H9 (cell line): ENCODE results near the gene OTUB2. TPM values are rescaled to one million over a fixed set of nuclear protein-coding genes. Genes with fewer than 3 reads are reported as not detected.

Experiments
- DNase-seq: peaks from one replicate; pipeline ENCODE4 v3.0.0-alpha.2; 2017
- H2AFZ ChIP-seq: one replicate; pipeline ENCODE4 v1.6.1; 2013; ENCODE audit warnings: mild to moderate bottlenecking, low read length, control low read depth, moderate library complexity
- H2AK5ac ChIP-seq: 2 replicates; pipeline ENCODE4 v1.6.1; 2013; ENCODE audit warnings: low read length, control low read depth, mixed read lengths; ENCODE audit not compliant: insufficient read length
- H2BK120ac ChIP-seq: one replicate; pipeline ENCODE4 v1.6.1; 2013; ENCODE audit warnings: low read depth, mild to moderate bottlenecking, low read length, control low read depth, inconsistent platforms; ENCODE audit not compliant: poor library complexity, severe bottlenecking
- H2BK12ac ChIP-seq: 2 replicates; pipeline ENCODE4 v1.6.1; 2013; ENCODE audit warnings: low read length, control low read depth, mixed read lengths, low read depth; ENCODE audit not compliant: insufficient read length
- H2BK15ac ChIP-seq: 2 replicates; pipeline ENCODE4 v1.6.1; 2013; ENCODE audit warnings: low read depth, low read length, control low read depth
- H2BK20ac ChIP-seq: one replicate; pipeline ENCODE4 v1.6.1; 2013; ENCODE audit warnings: low read depth, mild to moderate bottlenecking, low read length, control low read depth, inconsistent platforms; ENCODE audit not compliant: poor library complexity, severe bottlenecking
- H2BK5ac ChIP-seq: 2 replicates; pipeline ENCODE4 v1.6.1; 2013; ENCODE audit warnings: low read length, control low read depth, mixed read lengths; ENCODE audit not compliant: insufficient read length
- H3K14ac ChIP-seq: 2 replicates; pipeline ENCODE4 v1.6.1; 2013; ENCODE audit warnings: low read length, control low read depth; ENCODE audit not compliant: insufficient read depth
- H3K18ac ChIP-seq: 2 replicates; pipeline ENCODE4 v1.6.1; 2013; ENCODE audit warnings: low read depth, mild to moderate bottlenecking, mixed read lengths, low read length, control low read depth; ENCODE audit not compliant: insufficient read length
- H3K23ac ChIP-seq: 2 replicates; pipeline ENCODE4 v1.6.1; 2013; ENCODE audit warnings: low read length, control low read depth, mixed read lengths, low read depth; ENCODE audit not compliant: insufficient read length
- H3K23me2 ChIP-seq: 2 replicates; pipeline ENCODE4 v1.6.1; 2013; ENCODE audit warnings: low read depth, mild to moderate bottlenecking, mixed read lengths, low read length, control low read depth; ENCODE audit not compliant: insufficient read length, poor library complexity, severe bottlenecking
- H3K27ac ChIP-seq: 2 replicates; pipeline ENCODE4 v1.5.1; 2013; ENCODE audit warnings: low read length, control low read depth, mixed read lengths, low read depth; ENCODE audit not compliant: insufficient read length
- H3K27me3 ChIP-seq: 2 replicates; pipeline ENCODE4 v1.6.1; 2013; ENCODE audit warnings: low read length, control low read depth, inconsistent platforms; ENCODE audit not compliant: insufficient read depth
- H3K4ac ChIP-seq: 2 replicates; pipeline ENCODE4 v1.6.1; 2013; ENCODE audit warnings: low read depth, mild to moderate bottlenecking, control low read depth, inconsistent platforms, low read length, moderate library complexity
- H3K4me1 ChIP-seq: 2 replicates; pipeline ENCODE4 v1.6.1; 2013; ENCODE audit warnings: low read length, control low read depth, inconsistent platforms; ENCODE audit not compliant: insufficient read depth
- H3K4me2 ChIP-seq: 2 replicates; pipeline ENCODE4 v1.6.1; 2013; ENCODE audit warnings: low read length, control low read depth, mixed read lengths; ENCODE audit not compliant: insufficient read length, insufficient read depth
- H3K56ac ChIP-seq: 2 replicates; pipeline ENCODE4 v1.6.1; 2013; ENCODE audit warnings: low read depth, mild to moderate bottlenecking, mixed read lengths, low read length, control low read depth; ENCODE audit not compliant: insufficient read length
- H3K79me1 ChIP-seq: 2 replicates; pipeline ENCODE4 v1.6.1; 2013; ENCODE audit warnings: low read depth, mild to moderate bottlenecking, moderate library complexity, low read length, control low read depth, inconsistent platforms; ENCODE audit not compliant: insufficient read depth, poor library complexity, severe bottlenecking
- H3K79me2 ChIP-seq: 2 replicates; pipeline ENCODE4 v1.6.1; 2013; ENCODE audit warnings: low read length, control low read depth, inconsistent platforms; ENCODE audit not compliant: insufficient read depth
- H3K9ac ChIP-seq: 2 replicates; pipeline ENCODE4 v1.6.1; 2013; ENCODE audit warnings: low read length, control low read depth, mixed read lengths; ENCODE audit not compliant: insufficient read length; ENCODE audit errors: extremely low read depth
- H3K9me3 ChIP-seq: one replicate; pipeline ENCODE4 v1.6.1; 2013; ENCODE audit warnings: low read depth, low read length, inconsistent platforms; ENCODE audit not compliant: control insufficient read depth
- H3T11ph ChIP-seq: one replicate; pipeline ENCODE4 v1.6.1; 2013; ENCODE audit warnings: mild to moderate bottlenecking, low read length, control low read depth, inconsistent platforms
- H4K20me1 ChIP-seq: one replicate; pipeline ENCODE4 v1.6.1; 2013; ENCODE audit not compliant: control insufficient read depth, insufficient read length, insufficient read depth
- H4K5ac ChIP-seq: 2 replicates; pipeline ENCODE4 v1.6.1; 2013; ENCODE audit warnings: low read depth, mild to moderate bottlenecking, mixed read lengths, low read length, control low read depth; ENCODE audit not compliant: insufficient read length
- H4K8ac ChIP-seq: replicated peaks from 2 replicates; pipeline ENCODE4 v1.6.1; 2013; ENCODE audit warnings: low read length, control low read depth, mixed read lengths, low read depth; ENCODE audit not compliant: insufficient read length
- H4K91ac ChIP-seq: 2 replicates; pipeline ENCODE4 v1.6.1; 2013; ENCODE audit warnings: low read depth, mild to moderate bottlenecking, moderate library complexity, mixed read lengths, low read length, control low read depth; ENCODE audit not compliant: insufficient read length
- H3K27ac Mint-ChIP-seq, 3 experiments: 2 replicates in 2 of 3; 3 replicates in 1 of 3; pipeline ENCODE4 v1.8.0; 2020 to 2021; ENCODE audit warnings: mixed read lengths in 3 of 3, mild to moderate bottlenecking in 1 of 3, moderate library complexity in 1 of 3
- H3K27me3 Mint-ChIP-seq: 2 replicates; pipeline ENCODE4 v1.8.0; 2021; ENCODE audit warnings: low read depth, mild to moderate bottlenecking, moderate library complexity, mixed read lengths
- H3K36me3 Mint-ChIP-seq, 3 experiments: 2 replicates in 2 of 3; 3 replicates in 1 of 3; pipeline ENCODE4 v1.8.0; 2020 to 2021; ENCODE audit warnings: low read depth in 3 of 3, mixed read lengths in 3 of 3; ENCODE audit not compliant: insufficient read depth in 1 of 3
- H3K4me1 Mint-ChIP-seq, 2 experiments: 2 replicates each; pipeline ENCODE4 v1.8.0; 2020; ENCODE audit warnings: mixed read lengths in 2 of 2
- H3K4me3 Mint-ChIP-seq, 2 experiments: 2 replicates in 1 of 2; 3 replicates in 1 of 2; pipeline ENCODE4 v1.8.0; 2020 to 2021; ENCODE audit warnings: mild to moderate bottlenecking in 2 of 2, mixed read lengths in 2 of 2, moderate library complexity in 1 of 2
- H3K9me3 Mint-ChIP-seq, 2 experiments: 2 replicates in 1 of 2; 3 replicates in 1 of 2; pipeline ENCODE4 v1.8.0; 2020; ENCODE audit warnings: mild to moderate bottlenecking in 2 of 2, mixed read lengths in 2 of 2, moderate library complexity in 1 of 2
- CTCF ChIP-seq: fragments of 200-600 bp; sonication (generic); conservative IDR thresholded peaks from 3 replicates; pipeline ENCODE4 v1.8.0; 2021; ENCODE audit warnings: antibody characterized with exemption, mild to moderate bottlenecking
- WGBS: extraction: QIAGEN DNeasy Blood & Tissue Kit; methylation state at CpG from one replicate; pipeline ENCODE4 v1.1.7; 2013; ENCODE audit warnings: missing lambda C conversion rate, low lambda C conversion rate, mixed read lengths; ENCODE audit not compliant: insufficient read length; ENCODE audit errors: extremely low coverage; 5-methylcytosine and 5-hydroxymethylcytosine counted together
- total RNA-seq: library from RNA; stranded (reverse); gene quantifications from 2 replicates; pipeline ENCODE4 v1.2.1, GENCODE V29; 2021

Gene OTUB2
- total RNA-seq, 1 experiment from 2014 or later = 3.6 TPM

- H3K4me3 Mint-ChIP-seq = no peak overlapping the region
- Histone ChIP-seq H3K14ac (no peak overlapping the region), H3K9ac (no peak overlapping the region)
Observed at GRCh38 chr14:93982230-93983007, 43.7 kb upstream of the OTUB2 start.

More at GRCh38 chr14:93982230-93983007, 43.7 kb upstream of the OTUB2 start:
- Histone ChIP-seq H4K5ac (no peak overlapping the region), H3K4me2 (no peak overlapping the region), H3T11ph (no peak overlapping the region), H2BK120ac (no peak overlapping the region), H3K18ac (no peak overlapping the region), H3K79me2 (no peaks in the 10 kb centered on the region), H3K9me3 (no peaks in the 10 kb centered on the region), H4K8ac (no peak overlapping the region), H2BK5ac (no peak overlapping the region), H3K56ac (no peak overlapping the region), H3K23ac (no peak overlapping the region), H3K27me3 (no peaks in the 10 kb centered on the region), H2BK20ac (no peak overlapping the region), H4K91ac (no peak overlapping the region), H2AK5ac (no peak overlapping the region), H3K27ac (no peak overlapping the region), H2BK15ac (no peak overlapping the region), H3K4ac (no peak overlapping the region), H3K23me2 (no peaks in the 10 kb centered on the region), H2BK12ac (no peak overlapping the region), H4K20me1 (no peaks in the 10 kb centered on the region), H3K4me1 (no peaks in the 10 kb centered on the region), H2AFZ (no peak overlapping the region), H3K79me1 (no peaks in the 10 kb centered on the region)
- Mint-ChIP-seq H3K27me3 (peaks cover 2% of the 10 kb centered on the region; the same call in 1 of the 2 replicates), H3K9me3 (no peaks in the 10 kb centered on the region; a peak in 2 of 5 replicates), H3K36me3 (no peaks in the 10 kb centered on the region), H3K27ac (no peak overlapping the region), H3K4me1 (peaks cover 20 to 47% of the 10 kb centered on the region in 2 experiments)
- no peak for DNase-seq
- no peak for TF ChIP-seq CTCF
- no CpG with 5 or more reads among the region's 10 CpGs for WGBS
